Measurements from ENCODE around the gene SLC27A1.
"Not testable (repeated sequence)": the region's sequence is repeated elsewhere in the genome, so short reads cannot be mapped to it uniquely, and the experiment has no call there.

SLC27A1 gene

DNA sequence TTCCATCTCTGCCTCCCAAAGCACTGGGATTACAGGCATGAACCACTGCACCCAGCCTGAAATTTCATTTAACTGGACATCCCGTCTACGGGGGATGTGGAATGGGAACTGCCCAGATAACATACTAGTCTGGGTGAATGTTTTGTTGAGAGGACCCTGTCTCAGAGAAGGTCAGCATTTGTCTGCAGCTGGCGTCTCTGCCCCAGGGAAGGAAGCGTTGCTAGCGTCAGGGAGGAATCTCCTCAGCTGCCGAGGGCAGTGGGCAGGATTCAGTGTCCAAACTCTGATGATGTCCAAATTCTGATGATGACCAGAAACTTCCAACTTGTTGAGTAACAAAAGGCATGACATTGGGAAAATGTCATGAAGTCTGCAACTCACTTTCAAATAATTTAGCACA lies 12.7 kb upstream of the SLC27A1 start:
- no peak for DNase-seq

DNA sequence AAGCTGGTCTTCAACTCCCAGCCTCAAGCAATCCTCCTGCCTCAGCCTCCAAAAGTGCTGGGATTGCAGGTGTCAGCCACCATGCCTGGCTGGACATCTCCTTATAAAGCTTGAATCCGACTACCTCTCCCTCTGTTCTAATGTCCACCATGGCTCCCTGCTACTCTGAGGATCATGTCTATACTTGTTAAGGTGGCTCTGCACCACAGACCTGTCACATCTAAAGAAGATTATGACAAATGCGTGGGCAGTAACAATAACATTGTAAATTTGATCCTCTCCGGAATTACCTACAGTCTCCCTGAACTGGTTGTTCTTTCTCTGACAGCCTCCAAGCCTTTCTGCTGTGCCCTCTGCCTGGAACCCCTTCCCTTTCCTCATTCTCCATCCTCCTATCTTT lies 11.4 kb upstream of the SLC27A1 start:
- DNase-seq, result no peak

DNA sequence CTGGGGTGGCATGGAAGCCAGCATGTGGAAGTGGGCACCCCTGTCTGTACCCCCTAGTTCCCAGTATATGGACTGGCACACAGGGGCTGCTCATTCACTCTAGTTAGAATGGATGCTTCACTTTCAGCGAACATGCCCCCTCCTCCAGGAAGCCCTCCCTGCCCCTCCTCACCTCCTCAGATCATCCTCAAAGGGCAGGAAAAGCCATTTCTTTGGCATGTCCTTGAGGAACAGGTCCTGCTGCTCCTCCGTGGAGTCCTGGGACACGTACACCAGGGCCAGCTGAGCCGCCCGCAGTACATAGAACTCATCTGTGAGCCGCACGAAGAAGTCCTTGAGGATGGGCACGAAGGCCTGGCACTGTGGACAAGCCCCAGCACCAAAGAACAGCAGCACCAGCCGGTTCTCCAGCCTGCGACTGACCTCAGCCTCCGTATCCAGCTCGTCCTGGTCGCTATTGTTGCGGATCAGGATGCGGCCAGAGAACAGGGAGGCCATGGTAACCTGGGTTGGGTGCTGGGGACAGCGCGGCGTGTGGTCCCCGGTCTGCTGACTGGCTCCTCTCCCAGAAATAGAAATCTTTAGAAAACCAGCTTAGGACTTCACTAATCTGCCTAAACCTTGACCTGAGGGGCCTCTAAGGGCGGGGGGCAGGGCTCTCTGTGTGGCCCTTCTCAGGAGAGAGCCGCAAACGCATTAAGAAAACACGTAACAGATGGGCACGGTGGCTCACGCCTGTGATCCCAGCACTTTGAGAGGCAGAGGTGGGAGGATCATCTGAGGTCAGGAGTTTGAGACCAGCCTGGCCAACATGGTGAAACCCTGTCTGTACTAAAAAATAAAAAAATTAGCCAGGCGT lies 9.7 kb upstream of the SLC27A1 start, which contains the start of gene NXNL1:
NXNL1 (minus strand) TSS at position 555 of the 859 bp plus-strand sequence; CDS start at position 498, 57 bp downstream.
- no peak for DNase-seq

DNA sequence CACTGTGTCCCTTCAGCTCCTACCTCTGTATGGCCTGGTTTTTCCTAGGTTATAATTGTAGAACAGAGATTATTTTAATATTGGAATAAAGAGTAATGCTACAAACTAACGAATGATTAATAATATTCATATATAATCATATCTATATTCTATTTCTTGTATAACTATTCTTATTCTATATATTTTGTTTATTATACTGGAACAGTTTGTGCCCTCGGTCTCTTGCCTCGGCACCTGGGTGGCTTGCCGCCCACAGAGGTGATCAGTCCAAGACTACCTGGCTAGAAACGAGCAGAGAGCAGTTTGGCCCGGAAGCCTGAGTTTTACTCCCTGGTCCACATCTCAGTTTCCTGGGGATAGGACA lies 3.9 kb upstream of the SLC27A1 start:
- no peak for DNase-seq

DNA sequence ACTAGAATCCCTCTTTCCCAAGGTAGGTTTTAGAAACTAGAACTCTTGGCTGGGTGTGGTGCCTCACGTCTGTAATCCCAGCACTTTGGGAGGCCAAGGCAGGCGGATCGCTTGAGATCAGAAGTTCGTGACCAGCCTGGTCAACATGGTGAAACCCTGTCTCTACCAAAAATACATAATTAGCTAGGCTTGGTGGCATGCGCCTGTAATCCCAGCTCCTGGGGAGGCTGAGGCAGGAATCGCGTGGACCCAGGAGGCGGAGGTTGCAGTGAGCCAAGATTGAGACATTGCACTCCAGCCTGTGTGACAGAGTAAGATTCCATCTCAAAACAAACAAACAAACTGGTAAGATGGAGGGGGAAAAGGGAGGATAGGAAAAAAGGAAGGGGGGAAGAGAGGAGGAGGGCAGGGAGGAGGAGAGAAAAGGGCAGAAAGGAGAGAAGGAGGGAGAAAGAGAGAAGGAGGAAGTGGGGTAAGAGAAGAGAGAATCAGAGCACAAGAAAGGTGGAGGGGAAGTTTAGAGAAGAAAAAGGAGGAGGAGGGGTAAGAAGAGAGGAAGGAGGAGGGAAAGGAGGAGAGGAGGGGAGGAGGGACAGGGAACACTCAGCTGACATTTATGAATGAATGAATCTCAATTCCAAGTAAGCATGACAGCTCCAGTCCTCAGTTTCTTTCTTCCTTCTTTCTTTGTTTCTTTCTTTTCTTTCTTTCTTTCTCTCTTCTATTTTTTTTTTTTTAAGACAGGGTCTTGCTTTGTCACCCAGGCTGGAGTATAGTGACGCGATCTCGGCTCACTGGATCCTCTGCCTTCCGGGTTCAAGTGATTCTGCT lies 2.6 kb upstream of the SLC27A1 start:
- DNase-seq, result no peak

DNA sequence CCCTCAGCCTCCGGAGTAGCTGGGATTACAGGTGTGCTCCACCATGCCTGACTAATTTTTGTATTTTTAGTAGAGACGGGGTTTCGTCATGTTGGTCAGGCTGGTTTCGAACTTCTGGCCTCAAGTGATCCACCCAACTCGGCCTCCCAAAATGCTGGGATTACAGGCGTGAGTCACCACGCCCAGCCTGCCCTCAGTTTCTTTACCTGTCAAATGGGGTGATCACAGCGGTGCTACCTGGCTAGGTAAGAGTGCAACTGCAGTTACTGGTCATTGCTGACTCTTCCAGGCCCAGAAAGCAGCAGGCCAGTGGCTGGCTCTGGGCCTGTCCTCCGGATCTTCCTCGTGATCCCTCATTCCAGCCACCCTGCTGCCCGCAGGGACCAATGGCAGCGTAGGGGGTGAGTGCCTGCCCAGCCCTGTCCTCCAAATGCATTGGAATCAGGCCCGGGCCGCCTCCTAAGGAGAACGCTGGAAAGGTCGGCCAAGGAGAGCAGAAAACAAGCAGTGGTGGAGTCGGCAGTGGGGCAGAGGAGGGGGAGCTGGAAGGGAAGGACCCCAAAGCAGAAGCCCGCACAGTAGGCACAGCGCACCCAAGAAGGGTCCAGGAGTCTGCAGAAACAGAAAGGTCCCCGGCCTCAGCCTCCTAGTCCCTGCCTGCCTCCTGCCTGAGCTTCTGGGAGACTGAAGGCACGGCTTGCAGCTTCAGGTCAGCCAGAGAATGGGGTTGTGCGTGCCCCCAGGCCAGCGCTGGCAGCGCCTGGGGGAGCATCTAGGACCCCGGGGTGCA lies 1.8 kb upstream of the SLC27A1 start:
- no peak for DNase-seq

DNA sequence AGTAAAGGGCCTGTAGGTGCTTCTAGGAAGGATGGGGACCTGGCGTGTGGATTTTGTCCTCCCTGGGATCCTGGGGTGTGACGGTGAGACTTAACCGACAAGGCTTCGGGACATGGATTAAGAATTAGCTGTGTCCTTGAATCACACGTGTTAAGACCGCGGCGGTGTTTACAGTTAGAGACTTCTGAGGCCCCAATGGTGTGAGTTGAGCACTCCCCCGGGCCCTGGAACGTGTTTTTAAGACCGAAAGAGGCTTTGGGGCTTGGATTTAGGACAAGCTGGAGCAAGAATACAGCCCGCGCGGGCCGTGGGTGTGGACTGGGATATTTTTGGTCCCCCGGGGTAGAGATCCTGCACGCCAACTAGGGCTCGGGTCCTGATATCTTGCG lies 1.2 kb upstream of the SLC27A1 start:
- DNase-seq, result no peak

DNA sequence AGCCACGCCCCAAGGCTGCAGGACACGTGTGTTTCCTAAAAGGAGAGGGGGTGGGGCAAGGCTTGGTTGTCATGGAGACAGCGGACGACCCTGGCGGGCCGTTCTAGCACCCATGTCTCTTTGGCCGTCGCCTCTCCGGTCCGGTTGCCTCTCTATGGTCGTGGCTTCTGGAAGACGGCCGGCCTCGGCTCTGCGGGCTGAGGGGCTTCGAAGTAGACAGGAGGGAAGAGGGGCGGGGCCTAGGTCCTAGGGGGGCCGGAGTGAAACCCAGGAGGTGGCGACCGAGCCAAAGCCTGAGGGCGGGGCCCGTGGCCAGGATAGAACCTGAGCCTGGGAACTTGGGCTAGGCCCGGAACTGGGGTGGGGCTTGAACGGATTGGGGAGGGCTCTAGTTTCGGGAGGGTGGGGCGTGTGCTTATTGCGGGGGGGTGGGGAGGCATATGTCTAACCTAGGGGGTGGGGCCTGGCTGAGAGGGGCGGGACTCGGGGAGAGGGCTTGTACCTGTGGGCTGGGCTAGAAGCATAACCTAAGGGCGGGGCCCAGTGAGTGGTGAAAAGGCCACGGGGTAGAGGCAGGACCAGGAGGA lies 750 bp upstream of the SLC27A1 start:
- DNase-seq, result peak; percentile 87

DNA sequence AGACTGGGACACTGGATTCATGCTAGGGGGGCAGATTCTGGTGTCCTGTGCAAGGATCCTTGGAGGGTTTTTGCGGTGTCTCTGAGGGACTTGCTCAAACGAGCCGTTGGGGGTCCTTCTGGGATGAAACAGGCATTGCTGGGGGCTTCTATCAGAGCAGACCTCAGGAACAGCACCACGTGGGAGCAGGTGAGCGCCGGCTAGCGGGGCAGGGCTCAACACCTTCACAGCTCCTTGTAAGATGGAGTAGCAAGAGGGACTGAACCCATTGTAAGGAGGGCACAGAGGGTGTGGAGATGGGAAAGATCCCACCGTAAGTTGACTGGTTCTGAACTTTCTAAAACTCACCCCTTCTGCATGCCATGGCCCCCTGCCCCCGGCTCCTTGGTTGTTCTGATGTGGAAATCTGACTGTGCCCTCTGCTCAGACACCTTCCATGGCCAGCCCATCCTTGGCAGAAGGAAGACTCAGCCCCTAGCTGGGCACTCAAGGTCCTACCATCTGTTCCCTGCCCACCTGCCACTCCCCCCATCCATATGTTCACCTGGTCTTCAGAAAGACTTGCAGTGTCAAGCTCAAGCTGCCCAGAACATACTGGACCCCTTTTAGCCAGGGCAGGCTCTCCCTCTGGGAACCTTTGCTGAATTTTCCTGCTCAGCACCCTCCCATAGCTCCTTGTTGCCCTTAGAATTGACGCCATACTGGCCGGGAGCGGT lies 1.2 kb downstream of the SLC27A1 start:
- no peak for DNase-seq

DNA sequence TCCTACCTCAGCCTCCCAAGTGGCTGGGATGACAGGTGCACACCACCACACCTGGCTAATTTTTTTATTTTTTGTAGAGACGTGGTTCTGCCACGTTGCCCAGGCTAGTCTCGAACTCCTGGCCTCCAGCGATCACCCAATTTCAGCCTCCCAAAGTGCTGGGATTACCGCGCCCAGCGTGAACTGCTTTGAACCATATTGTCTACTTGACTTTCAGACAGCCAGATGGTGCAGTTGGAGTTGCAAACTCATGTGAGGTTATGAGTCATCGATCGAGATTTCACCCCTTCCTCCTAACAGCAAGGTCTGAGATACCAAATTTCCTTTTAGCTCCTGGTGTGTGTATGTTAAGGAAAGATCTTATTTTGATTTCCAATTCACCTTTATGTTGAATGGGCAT lies 2.7 kb downstream of the SLC27A1 start:
- no peak for DNase-seq

DNA sequence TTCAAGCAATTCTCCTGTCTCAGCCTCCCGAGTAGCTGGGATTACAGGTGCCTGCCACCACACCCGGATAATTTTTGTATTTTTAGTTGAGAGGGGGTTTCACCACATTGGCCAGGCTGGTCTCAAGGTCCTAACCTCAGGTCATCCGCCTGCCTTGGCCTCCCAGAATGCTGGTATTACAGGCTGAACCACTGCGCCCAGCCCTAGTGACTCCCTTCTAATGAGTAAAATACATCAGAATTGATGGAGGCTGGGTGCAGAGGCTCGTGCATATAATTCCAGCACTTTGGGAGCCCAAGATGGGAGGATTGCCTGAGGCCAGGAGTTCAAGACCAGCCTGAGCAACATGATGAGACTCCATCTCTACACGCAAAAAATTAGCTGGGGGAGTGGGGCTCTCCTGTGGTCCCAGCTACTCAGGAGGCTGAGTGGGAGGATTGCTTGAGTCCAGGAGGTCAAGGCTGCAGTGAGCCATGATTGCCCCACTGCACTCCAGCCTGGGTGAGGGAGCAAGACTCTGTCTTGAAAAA lies 4.8 kb downstream of the SLC27A1 start:
- DNase-seq, result not testable (repeated sequence)

DNA sequence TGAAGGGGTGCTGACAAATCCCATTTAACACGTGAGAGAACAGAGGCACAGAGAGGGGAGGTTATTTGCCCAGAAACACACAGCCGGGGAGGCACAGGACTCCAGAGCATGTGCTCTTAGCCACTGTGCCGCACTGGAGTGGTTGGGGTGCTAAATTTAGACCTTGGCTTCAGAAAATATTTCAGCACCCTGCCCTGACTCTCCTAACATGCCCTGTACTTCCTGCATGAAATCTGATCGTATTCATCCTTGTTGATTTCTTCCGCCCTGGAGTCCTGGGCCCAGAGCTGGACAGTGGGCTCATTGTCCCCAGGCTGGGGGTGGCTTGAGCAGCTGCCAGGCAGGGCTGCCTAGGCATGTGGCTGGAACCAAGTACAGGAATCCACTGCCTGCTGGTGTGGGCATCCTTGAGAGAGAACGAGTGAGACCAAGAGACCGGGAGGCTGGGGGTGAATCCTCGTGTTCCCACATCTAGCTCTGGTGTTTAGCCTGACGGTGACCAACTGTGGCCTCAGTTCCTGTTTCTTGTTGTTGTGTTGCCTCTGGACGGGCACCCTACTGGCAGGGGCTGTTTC lies 5.3 kb downstream of the SLC27A1 start:
- DNase-seq, result no peak

DNA sequence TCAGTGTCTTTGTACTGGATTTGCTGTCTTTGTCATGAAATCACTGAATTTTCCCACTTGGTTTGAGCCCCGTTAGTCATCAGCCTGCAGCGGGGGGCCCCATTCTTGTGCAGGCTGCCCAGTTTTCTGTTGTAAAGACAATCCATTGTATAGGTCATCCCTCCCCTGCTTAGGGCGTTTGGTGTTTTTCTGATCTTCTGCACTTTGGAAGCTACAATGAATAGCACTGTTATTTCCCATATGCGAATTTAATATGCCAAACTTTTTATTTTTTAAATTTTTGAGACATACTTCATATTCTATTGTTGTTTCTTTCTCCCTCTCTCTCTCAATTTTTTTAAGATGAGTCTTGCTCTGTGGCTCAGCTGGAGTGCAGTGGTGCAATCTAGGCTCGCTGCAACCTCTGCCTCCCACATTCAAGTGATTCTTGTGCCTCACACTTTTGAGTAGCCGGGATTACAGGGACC lies 9.0 kb downstream of the SLC27A1 start:
- DNase-seq, result no peak

DNA sequence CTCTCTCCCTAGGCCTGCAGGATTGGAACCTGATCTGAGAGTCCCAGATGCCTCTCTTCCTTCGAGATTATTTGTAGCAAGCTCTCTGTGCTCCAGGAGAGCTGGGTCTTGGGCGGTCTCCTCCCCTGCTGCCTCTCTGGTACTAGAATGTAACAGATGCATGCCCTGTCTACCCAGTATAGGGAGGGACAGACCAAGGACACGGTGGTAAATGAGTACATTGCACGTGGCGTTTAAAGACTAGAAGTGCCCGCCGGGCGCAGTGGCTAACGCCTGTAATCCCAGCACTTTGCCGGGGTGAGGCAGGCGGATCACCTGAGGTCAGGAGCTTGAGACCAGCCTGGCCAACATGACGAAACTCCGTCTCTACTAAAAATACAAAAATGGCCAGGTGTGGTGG lies 11.7 kb downstream of the SLC27A1 start:
- no peak for DNase-seq

DNA sequence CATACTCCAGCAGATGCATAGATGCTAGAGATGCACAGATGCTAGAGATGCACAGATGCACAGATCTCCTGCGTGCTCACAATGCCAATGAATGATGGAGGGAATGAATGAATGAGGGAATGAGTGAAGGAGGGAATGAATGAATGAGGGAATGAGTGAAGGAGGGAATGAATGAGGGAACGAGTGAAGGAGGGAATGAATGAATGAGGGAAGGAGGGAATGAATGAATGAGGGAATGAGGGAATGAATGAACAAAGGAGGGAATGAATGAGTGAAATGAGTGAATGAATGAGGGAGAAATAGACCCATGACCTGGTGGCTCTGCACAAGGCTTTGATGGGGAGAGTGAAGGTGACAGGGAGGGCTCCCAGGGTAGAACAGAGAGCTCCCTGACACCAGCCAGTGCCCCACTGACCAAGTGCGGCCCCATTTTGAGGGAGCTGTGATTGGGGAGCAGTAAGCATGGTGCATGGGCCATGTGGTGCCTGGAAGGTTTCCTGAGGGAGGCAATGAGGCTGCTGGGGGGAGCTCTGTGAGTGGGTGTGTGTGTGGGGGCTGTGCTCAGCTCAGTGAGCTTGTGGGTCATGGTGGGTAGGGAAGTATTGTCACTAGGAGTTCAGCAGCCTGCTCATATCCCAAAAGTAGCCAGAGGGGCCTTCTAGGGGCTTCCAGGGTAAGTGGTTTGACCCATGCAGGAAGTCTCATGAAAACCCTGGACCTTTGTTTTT lies 12.7 kb downstream of the SLC27A1 start:
- no peak for DNase-seq

DNA sequence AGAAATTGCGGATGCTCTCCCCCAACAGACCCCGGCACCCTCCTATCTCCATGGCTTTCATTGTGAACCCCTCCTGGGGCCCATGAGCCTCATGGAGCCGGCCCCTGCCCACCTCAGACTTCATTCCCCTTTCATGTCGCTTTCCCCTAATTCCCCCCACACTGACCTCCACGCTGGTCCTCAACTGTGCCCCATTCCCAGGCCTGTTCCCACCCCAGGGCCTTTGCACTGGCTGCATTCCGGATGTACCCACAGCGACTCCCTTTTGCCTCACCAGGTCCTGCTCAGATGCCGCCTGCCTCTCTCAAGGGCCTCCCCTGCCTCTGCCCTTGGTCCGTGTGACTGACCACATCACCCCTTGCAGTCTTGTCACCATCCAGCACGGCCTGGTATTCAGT lies 13.3 kb downstream of the SLC27A1 start:
- DNase-seq, result no peak

DNA sequence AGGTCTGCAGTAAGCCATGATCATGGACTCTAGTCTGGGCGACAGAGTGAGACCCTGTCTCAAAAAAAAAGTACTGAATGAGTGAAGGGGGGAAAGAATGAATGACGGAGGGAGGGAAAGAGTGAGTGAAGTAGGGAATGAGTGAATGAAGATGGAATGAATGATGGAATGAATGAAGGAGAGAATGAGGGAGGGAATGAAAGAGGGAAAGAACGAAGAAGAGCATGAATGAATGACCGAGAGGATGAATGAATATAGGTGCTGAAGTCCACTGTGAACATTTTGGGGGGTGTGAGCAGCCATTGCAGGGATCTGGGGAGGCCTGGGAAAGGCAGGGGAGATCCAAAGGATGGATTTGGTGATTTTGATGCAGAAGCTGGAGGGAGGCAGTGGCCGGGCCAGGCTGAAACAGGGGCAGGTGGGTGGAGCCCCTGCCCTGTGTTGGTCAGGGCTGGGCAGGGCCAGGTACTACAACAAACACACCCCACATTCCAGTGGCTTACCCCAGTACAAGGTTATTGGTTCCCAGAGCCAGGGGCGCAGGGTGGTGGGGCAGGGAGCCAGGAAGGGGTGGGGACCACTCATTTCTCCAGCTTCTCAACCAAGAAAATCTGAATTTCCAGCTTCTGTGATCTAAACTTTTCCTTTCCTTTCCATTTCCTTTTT lies 14.3 kb downstream of the SLC27A1 start:
- no peak for DNase-seq

DNA sequence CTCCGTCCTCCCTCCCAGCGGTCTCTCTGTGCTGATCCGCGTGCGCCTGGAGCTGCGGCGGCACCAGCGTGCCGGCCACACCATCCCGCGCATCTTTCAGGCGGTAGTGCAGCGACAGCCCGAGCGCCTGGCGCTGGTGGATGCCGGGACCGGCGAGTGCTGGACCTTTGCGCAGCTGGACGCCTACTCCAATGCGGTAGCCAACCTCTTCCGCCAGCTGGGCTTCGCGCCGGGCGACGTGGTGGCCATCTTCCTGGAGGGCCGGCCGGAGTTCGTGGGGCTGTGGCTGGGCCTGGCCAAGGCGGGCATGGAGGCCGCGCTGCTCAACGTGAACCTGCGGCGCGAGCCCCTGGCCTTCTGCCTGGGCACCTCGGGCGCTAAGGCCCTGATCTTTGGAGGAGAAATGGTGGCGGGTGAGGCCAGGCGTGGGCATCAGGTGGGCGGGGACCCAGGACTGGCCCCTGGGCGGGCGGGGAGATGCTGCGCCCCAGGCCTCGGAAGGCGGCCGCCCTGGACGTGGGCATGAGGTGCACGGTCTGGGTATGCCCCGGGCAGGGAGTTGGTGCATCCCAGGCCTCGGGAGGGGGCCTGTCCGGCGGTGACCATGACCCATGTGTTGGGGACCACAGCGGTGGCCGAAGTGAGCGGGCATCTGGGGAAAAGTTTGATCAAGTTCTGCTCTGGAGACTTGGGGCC lies 16.4 kb downstream of the SLC27A1 start:
- no peak for DNase-seq

DNA sequence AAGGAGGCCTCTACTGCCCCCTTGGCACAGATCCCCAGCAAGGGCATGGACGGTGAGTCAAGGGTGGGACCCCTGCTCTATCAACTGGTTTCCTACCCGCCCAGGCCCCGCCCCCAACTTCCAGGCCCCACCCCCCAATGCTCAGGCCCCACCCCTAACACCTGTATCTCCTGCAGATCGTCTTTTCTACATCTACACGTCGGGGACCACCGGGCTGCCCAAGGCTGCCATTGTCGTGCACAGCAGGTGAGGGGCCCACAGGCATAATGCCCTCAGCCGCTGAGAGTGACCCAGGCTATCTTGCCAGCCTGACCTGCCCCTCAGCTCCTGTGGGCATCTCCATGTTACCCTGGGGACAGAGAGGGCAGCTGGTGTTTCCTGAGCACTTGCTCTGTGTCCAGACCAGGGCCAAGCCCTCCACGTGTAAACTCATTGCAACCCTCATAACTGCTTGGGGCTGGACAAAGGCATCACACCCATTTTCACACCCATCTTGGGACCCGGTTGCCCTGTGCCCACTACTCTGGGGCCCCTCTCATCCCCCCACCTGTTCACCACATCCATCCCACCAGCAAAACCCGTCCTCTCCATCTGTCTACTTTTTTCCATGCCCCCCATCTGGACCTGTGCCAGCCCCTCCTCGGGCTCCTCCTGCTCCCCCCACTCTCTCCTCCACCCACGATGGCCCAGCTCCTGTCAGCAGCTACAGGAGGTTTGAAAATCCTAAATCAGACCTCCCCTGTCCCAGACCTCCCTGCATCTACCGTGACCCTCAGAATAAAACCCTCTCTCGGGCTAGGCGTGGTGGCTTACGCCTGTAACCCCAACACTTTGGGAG lies 17.2 kb downstream of the SLC27A1 start:
- no peak for DNase-seq

Data from GF-D8 (cell line).